ENCODE results near the gene HSPBAP1. TPM values are rescaled to one million over a fixed set of nuclear protein-coding genes. Genes with fewer than 3 reads are reported as not detected.

Gene HSPBAP1
- total RNA-seq, 1 donor from 2014 or later: 18.6 TPM

GRCh38 chr3:122691195-122691594 lies 102.4 kb downstream of the HSPBAP1 start:
- Mint-ChIP-seq H3K36me3 (ENCODE audit: unreplicated experiment) (no peaks in the 10 kb centered on the region), H3K27ac (ENCODE audit: unreplicated experiment) (no peak overlapping the region), H3K4me3 (ENCODE audit: unreplicated experiment) (no peak overlapping the region), H3K9me3 (ENCODE audit: unreplicated experiment) (no peaks in the 10 kb centered on the region), H3K4me1 (ENCODE audit: low read depth, unreplicated experiment) (no peaks in the 10 kb centered on the region), H3K27me3 (ENCODE audit: unreplicated experiment) (no peaks in the 10 kb centered on the region)
- DNase-seq: no peak
- TF ChIP-seq CTCF (IDR thresholded peaks at IDR 0.05; ENCODE audit: partially characterized antibody, unreplicated experiment): no peak

- Mint-ChIP-seq H3K27ac (ENCODE audit: unreplicated experiment) (no peak overlapping the region), H3K9me3 (ENCODE audit: unreplicated experiment) (no peaks in the 10 kb centered on the region), H3K27me3 (ENCODE audit: unreplicated experiment) (no peaks in the 10 kb centered on the region), H3K4me1 (ENCODE audit: low read depth, unreplicated experiment) (no peaks in the 10 kb centered on the region), H3K4me3 (ENCODE audit: unreplicated experiment) (no peak overlapping the region), H3K36me3 (ENCODE audit: unreplicated experiment) (no peaks in the 10 kb centered on the region)
- no peak for TF ChIP-seq CTCF (IDR thresholded peaks at IDR 0.05; ENCODE audit: partially characterized antibody, unreplicated experiment)
- no peak for DNase-seq
These were observed 103.5 kb downstream of the HSPBAP1 start for GRCh38 chr3:122690096-122690495.

Other genes starting within 250 kb of the HSPBAP1 start
- 0.27 TPM for gene PARP9, start 229.5 kb downstream of the HSPBAP1 start, total RNA-seq (ENCODE audit: unreplicated experiment)
- gene DTX3L, start 229.5 kb downstream of the HSPBAP1 start, total RNA-seq (ENCODE audit: unreplicated experiment): 0.20 TPM
- gene PARP15, start 216.2 kb downstream of the HSPBAP1 start, total RNA-seq (ENCODE audit: unreplicated experiment): 0.29 TPM
- gene PARP14, start 113.0 kb downstream of the HSPBAP1 start, total RNA-seq (ENCODE audit: unreplicated experiment): 0.05 TPM
- 8.6 TPM for gene SLC49A4, start 1.2 kb upstream of the HSPBAP1 start, total RNA-seq (ENCODE audit: unreplicated experiment)
- 61.1 TPM for gene SEMA5B, start 233.9 kb upstream of the HSPBAP1 start, total RNA-seq (ENCODE audit: unreplicated experiment)